Right atrium auricular region (tissue), 2 donors: Measurements from ENCODE around the gene MFSD6. TPM values are rescaled to one million over a fixed set of nuclear protein-coding genes. Genes with fewer than 3 reads are reported as not detected.
A peak's percentile ranks its signal among the peaks of the same experiment; 100 is the strongest.

Experiments used
- DNase-seq: peaks from one replicate; pipeline ENCODE4 v3.0.0-alpha.2; 2019; ENCODE audit warnings: low spot score
- H3K27ac ChIP-seq, 2 donors: fragments of 200-600 bp; sonication (generic); 1 replicate in 1 of 2; 2 replicates in 1 of 2; pipeline ENCODE4 v1.5.1; 2016 to 2019
- H3K27me3 ChIP-seq, 2 donors: fragments of 200-600 bp; sonication (generic); one replicate each; pipeline versions ENCODE4 v1.5.1 to v1.6.0; 2017 to 2019
- H3K36me3 ChIP-seq: fragments of 200-600 bp; sonication (generic); one replicate; pipeline ENCODE4 v1.5.1; 2016
- H3K4me1 ChIP-seq, 2 donors: fragments of 200-600 bp; sonication (generic); one replicate each; pipeline versions ENCODE4 v1.5.1 to v1.6.0; 2017 to 2019
- H3K4me3 ChIP-seq, 2 donors: fragments of 200-600 bp; sonication (generic); 1 replicate in 1 of 2; 2 replicates in 1 of 2; pipeline ENCODE4 v1.5.1; 2017 to 2019; ENCODE audit warnings: mild to moderate bottlenecking in 1 of 2, moderate library complexity in 1 of 2
- H3K9me3 ChIP-seq, 2 donors: fragments of 200-600 bp; sonication (generic); one replicate each; pipeline ENCODE4 v1.5.1; 2019
- total RNA-seq, 2 donors: library from RNA; depleted of rRNA; stranded (reverse); fragments of >200 nt; gene quantifications; one replicate each; pipeline ENCODE4 v1.1.0, GENCODE V29; 2016
- TF ChIP-seq, protein P1 (sequence below), 2 donors: fragments of 200-600 bp; sonication (generic); IDR thresholded peaks; one replicate each; pipeline ENCODE4 v1.5.1; 2019; ENCODE audit warnings: antibody characterized with exemption in 2 of 2

Gene MFSD6
- total RNA-seq, 2 donors from 2014 or later, result 57.2 to 72.7 TPM

DNA sequence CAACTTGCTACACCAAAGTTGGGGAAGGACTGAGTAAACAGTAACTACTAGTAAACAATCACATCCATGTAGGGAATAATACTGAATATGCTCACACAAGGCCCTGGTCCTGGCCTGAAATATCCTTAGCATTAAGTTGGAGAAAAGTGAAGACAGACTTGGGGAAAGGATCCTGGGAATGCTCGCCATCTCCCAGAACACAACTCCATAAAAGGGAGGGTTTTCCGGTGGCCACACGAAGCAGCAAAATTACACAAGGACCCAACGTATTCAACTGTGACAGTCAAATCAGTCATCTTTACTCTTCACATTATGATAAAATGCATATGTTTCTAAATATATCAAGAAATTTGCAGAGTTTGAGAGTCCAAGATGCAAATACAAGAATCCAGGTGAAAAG lies 119.1 kb downstream of the MFSD6 start:
- Histone ChIP-seq H3K27me3 (no peaks in the 10 kb centered on the region), H3K36me3 (no peaks in the 10 kb centered on the region), H3K27ac (no peak overlapping the region), H3K9me3 (no peaks in the 10 kb centered on the region), H3K4me1 (peaks cover 0 to 23% of the 10 kb centered on the region in 2 donors), H3K4me3 (no peak overlapping the region)
- no peak for DNase-seq
- TF ChIP-seq, protein P1, sequence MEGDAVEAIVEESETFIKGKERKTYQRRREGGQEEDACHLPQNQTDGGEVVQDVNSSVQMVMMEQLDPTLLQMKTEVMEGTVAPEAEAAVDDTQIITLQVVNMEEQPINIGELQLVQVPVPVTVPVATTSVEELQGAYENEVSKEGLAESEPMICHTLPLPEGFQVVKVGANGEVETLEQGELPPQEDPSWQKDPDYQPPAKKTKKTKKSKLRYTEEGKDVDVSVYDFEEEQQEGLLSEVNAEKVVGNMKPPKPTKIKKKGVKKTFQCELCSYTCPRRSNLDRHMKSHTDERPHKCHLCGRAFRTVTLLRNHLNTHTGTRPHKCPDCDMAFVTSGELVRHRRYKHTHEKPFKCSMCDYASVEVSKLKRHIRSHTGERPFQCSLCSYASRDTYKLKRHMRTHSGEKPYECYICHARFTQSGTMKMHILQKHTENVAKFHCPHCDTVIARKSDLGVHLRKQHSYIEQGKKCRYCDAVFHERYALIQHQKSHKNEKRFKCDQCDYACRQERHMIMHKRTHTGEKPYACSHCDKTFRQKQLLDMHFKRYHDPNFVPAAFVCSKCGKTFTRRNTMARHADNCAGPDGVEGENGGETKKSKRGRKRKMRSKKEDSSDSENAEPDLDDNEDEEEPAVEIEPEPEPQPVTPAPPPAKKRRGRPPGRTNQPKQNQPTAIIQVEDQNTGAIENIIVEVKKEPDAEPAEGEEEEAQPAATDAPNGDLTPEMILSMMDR (IDR thresholded peaks at IDR 0.05), result no peak

GRCh38 chr2:190527918-190528317 lies 119.8 kb downstream of the MFSD6 start:
- no peaks in the 10 kb centered on the region for H3K9me3 ChIP-seq

DNA sequence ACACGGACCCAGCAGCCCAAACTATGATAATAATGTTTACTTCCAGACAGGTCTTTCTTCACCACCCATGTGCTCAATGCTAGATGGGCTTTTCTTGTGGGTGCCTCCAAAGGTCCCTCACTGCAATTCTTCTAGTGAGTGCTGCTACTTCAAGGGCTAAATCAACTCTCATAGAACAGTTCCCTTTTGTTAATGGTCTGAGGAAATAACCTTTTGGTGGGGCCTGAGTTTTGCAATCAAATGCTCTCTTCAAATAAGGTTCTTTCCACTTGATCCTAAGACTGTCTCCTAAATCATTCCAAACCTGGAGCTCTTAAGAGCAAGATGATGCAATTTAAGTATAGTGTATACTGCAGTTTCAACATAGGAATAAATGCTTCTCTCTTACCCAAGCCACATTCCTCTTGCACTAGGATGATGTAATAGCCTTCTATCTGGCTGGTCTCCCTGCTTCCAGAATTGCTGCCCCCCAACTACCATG lies 120.4 kb downstream of the MFSD6 start:
- peaks cover 0 to 36% of the 10 kb centered on the region in 2 donors for H3K4me1 ChIP-seq
- no peak for DNase-seq
- H3K9me3 ChIP-seq, result no peaks in the 10 kb centered on the region
- no peak overlapping the region for H3K27ac ChIP-seq
- H3K27me3 ChIP-seq, result no peaks in the 10 kb centered on the region
- TF ChIP-seq, protein P1 (IDR thresholded peaks at IDR 0.05), result no peak
- H3K36me3 ChIP-seq, result no peaks in the 10 kb centered on the region
- no peak overlapping the region for H3K4me3 ChIP-seq

More at GRCh38 chr2:190527918-190528317, 119.8 kb downstream of the MFSD6 start:
- TF ChIP-seq, protein P1 (IDR thresholded peaks at IDR 0.05), result no peak
- peaks cover 0 to 30% of the 10 kb centered on the region in 2 donors for H3K4me1 ChIP-seq
- H3K27me3 ChIP-seq, result no peaks in the 10 kb centered on the region
- no peaks in the 10 kb centered on the region for H3K36me3 ChIP-seq
- no peak overlapping the region for H3K4me3 ChIP-seq
- no peak overlapping the region for H3K27ac ChIP-seq
- no peak for DNase-seq

DNA sequence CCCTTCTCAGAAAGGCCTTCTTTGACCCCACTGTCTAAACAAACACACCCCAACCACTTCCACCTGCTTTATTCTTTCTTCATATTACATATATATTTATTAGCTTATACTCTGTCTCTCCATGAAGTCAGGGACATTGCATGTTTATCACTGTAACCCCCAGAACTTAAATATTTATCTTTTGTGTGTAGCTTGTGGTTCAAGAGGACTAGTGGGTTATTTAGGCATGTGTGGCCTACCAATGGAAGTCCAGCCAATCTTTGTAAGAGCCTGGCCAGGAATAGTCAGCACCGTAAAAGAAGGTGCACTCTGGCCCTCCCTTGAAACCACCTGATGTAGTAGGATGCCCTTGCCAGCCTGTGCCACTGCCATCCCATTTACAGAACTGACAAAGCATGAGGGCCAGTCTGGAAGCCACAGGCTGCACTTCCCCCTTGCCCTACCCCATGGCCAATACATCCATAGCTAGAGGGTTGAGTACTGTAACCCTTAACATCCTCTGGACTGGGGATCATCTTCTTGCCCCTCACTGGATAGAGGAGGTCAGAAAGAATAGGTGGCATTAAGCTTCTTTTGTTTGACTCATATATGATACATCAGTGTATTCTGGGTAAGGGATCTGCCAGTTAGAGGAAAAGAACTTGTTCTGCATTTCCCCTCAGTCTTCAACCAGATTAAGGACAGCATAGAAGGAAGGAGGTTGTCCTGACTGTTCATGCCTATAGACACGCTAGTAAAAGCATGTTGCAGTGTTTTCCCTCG lies 121.5 kb downstream of the MFSD6 start:
- H3K9me3 ChIP-seq, result no peaks in the 10 kb centered on the region
- DNase-seq, result no peak
- no peaks in the 10 kb centered on the region for H3K27me3 ChIP-seq
- H3K4me1 ChIP-seq, result peaks cover 0 to 39% of the 10 kb centered on the region in 2 donors
- H3K4me3 ChIP-seq, result no peak overlapping the region
- no peaks in the 10 kb centered on the region for H3K36me3 ChIP-seq
- peak overlapping the region; percentile 10 to 36 for H3K27ac ChIP-seq
- TF ChIP-seq, protein P1 (IDR thresholded peaks at IDR 0.05), result no peak

- Histone ChIP-seq H3K9me3 (no peaks in the 10 kb centered on the region), H3K4me3 (no peak overlapping the region), H3K36me3 (no peaks in the 10 kb centered on the region), H3K4me1 (peaks cover 0 to 40% of the 10 kb centered on the region in 2 donors), H3K27ac (peak overlapping the region; percentile 10 to 36), H3K27me3 (no peaks in the 10 kb centered on the region)
- TF ChIP-seq, protein P1 (IDR thresholded peaks at IDR 0.05), result no peak
- DNase-seq, result no peak
These were observed 122.2 kb downstream of the MFSD6 start for GRCh38 chr2:190530248-190530900.
